PC-3 (cell line): ENCODE data around the gene LATS1.

Experiments used
- CTCF ChIP-seq: fragments of 300-600 bp; sonication (generic); conservative IDR thresholded peaks from 2 replicates; pipeline ENCODE4 v1.5.1; 2017; ENCODE audit warnings: antibody characterized with exemption, low read depth, mild to moderate bottlenecking, low read length
- EZH2 ChIP-seq: fragments of 300-600 bp; sonication (generic); IDR thresholded peaks from one replicate; pipeline ENCODE4 v1.6.1; 2017; ENCODE audit warnings: antibody characterized with exemption, mild to moderate bottlenecking, low read length; ENCODE audit not compliant: unreplicated experiment
- EZH2phosphoT487 ChIP-seq: fragments of 300-600 bp; sonication (generic); IDR thresholded peaks from 2 replicates; pipeline ENCODE4 v1.6.1; 2018; ENCODE audit warnings: mild to moderate bottlenecking, antibody characterized with exemption, low read length, borderline replicate concordance

GRCh38 chr6:149696901-149697300 is 21.0 kb downstream of the LATS1 start:
- no peak for TF ChIP-seq CTCF
- TF ChIP-seq EZH2 = no peak
- no peak for TF ChIP-seq EZH2phosphoT487
